Adrenal gland (tissue), 12 donors: ENCODE data around the gene KRT76. TPM values are rescaled to one million over a fixed set of nuclear protein-coding genes. Genes with fewer than 3 reads are reported as not detected.

ENCODE experiments used
- DNase-seq, 7 donors: peaks; one replicate each; pipeline ENCODE4 v3.0.0-alpha.2; 2019 to 2020
- H3K27ac ChIP-seq, 5 donors: fragments of 200-600 bp; sonication (generic) in 4 of 5; 1 replicate in 3 of 5; 2 replicates in 2 of 5; pipeline versions ENCODE4 v1.5.1 to v1.8.0; 2016 to 2020; ENCODE audit warnings: mild to moderate bottlenecking in 1 of 5
- H3K27me3 ChIP-seq: fragments of 200-600 bp; 2 replicates; pipeline ENCODE4 v1.8.0; 2021
- H3K36me3 ChIP-seq, 2 donors: fragments of 200-600 bp; replicated peaks in 1 of 2; 1 replicate in 1 of 2; 2 replicates in 1 of 2; pipeline versions ENCODE4 v1.5.1 to v1.8.0; 2018 to 2022
- H3K4me1 ChIP-seq, 2 donors: fragments of 200-600 bp; replicated peaks in 1 of 2; 1 replicate in 1 of 2; 2 replicates in 1 of 2; pipeline versions ENCODE4 v1.5.1 to v1.8.0; 2018 to 2021
- H3K4me3 ChIP-seq, 4 donors: fragments of 200-600 bp; sonication (generic) in 3 of 4; one replicate each; pipeline ENCODE4 v1.5.1; 2016 to 2018
- H3K9me3 ChIP-seq, 3 donors: fragments of 200-600 bp; sonication (generic) in 1 of 3; replicated peaks in 1 of 3; 1 replicate in 2 of 3; 2 replicates in 1 of 3; pipeline versions ENCODE4 v1.5.1 to v1.8.0; 2016 to 2021
- POLR2A ChIP-seq, 2 donors: fragments of 450-650 bp; IDR thresholded peaks; one replicate each; pipeline ENCODE4 v1.6.1; 2017; ENCODE audit warnings: antibody characterized with exemption in 2 of 2, mild to moderate bottlenecking in 2 of 2, moderate library complexity in 1 of 2
- WGBS, 4 donors: extraction: QIAGEN DNeasy Blood & Tissue Kit in 2 of 4; methylation state at CpG; one replicate each; pipeline versions ENCODE4 v1.1.5 to v1.1.7; 2013 to 2017; 5-methylcytosine and 5-hydroxymethylcytosine counted together
- intact Hi-C, 2 donors: fragments of 100-400 bp; cut with DNase I; formaldehyde crosslinking; loops; one replicate each; pipeline versions ENCODE4 v1.14.1 to v1.15.0; 2022 to 2023
- polyA plus RNA-seq, 3 donors: library from polyadenylated mRNA; stranded (reverse); fragments of 200-250 nt in 2 of 3; fragments of 350-450 nt in 1 of 3; fragmentation: Illumina TruSeq in 1 of 3; extraction: RNeasy Lipid Tissue Mini Kit (QIAGEN cat#74804) in 1 of 3; gene quantifications; one replicate each; pipeline ENCODE4 v1.2.3, GENCODE V29; 2013 to 2014
- small RNA-seq, 2 donors: library from RNA; depleted of rRNA; stranded (forward); fragments of <200 nt; gene quantifications; one replicate each; pipeline ENCODE3, GENCODE V24; 2016
- total RNA-seq, 9 donors: library from RNA; depleted of rRNA in 4 of 9; stranded (reverse); fragments of >200 nt in 4 of 9; fragments of 120-200 nt in 1 of 9; fragmentation: NEBNext Ultra II Directional in 1 of 9; extraction: Animal tissue kit (Norgen Biotek cat#: 25700) in 1 of 9; gene quantifications; one replicate each; pipeline versions ENCODE4 v1.1.0 to v1.2.4, GENCODE V29; 2013 to 2023
- TF ChIP-seq, protein P1 (sequence below), 6 experiments: fragments of 450-650 bp in 4 of 6; fragments of 200-600 bp in 2 of 6; sonication (generic) in 1 of 6; IDR thresholded peaks; 1 replicate in 5 of 6; 2 replicates in 1 of 6; pipeline versions ENCODE4 v1.5.1 to v1.8.0; 2016 to 2021; ENCODE audit warnings: antibody characterized with exemption in 6 of 6, mild to moderate bottlenecking in 2 of 6, moderate library complexity in 1 of 6
- donor health status: healthy with polysubstance abuse.
- donor health status: Bipolar disorder and iron deficiency.
- donor health status: DM: yes; HTN: yes; CAD: no.
- donor health status: DM: no; HTN: no; CAD: no.
- donor health status: DM: no; HTN: no; CAD: no.
- donor health status: DM: yes; HTN: yes; CAD: no.

Gene KRT76
- total and polyA plus RNA-seq, 12 donors, result not detected

DNA sequence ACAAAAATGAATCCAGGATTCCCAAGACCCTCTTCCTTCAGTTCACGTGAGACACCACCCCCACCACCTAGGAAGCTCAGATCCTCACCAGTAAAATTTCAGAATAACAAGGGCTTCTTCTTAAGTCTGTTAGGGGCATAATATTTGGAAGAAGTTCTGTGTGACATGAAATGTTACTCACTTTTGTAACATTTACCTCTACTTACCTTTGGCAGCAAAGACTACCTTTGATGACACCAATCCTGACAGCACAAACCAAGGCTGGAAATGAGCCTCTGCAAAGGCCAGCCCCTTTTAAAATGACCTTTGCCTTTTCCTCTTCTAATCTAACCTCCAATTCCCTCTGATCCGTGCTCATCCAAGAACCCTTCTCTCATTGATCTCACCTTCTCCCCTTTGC lies 54.5 kb downstream of the KRT76 start:
- H3K4me3 ChIP-seq, result no peak overlapping the region
- DNase-seq, result no peak
- intact Hi-C loops, result no loop called here
- no peaks in the 10 kb centered on the region for H3K4me1 ChIP-seq
- no peak for TF ChIP-seq POLR2A (IDR thresholded peaks at IDR 0.05)
- TF ChIP-seq, protein P1, sequence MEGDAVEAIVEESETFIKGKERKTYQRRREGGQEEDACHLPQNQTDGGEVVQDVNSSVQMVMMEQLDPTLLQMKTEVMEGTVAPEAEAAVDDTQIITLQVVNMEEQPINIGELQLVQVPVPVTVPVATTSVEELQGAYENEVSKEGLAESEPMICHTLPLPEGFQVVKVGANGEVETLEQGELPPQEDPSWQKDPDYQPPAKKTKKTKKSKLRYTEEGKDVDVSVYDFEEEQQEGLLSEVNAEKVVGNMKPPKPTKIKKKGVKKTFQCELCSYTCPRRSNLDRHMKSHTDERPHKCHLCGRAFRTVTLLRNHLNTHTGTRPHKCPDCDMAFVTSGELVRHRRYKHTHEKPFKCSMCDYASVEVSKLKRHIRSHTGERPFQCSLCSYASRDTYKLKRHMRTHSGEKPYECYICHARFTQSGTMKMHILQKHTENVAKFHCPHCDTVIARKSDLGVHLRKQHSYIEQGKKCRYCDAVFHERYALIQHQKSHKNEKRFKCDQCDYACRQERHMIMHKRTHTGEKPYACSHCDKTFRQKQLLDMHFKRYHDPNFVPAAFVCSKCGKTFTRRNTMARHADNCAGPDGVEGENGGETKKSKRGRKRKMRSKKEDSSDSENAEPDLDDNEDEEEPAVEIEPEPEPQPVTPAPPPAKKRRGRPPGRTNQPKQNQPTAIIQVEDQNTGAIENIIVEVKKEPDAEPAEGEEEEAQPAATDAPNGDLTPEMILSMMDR (IDR thresholded peaks at IDR 0.05), result no peak
- 66 to 76% (median 67%) methylated on average over 2 of the region's 2 CpGs for WGBS, 4 donors
- H3K27ac ChIP-seq, result no peak overlapping the region
- H3K36me3 ChIP-seq, result no peaks in the 10 kb centered on the region
- H3K9me3 ChIP-seq, result no peaks in the 10 kb centered on the region
- H3K27me3 ChIP-seq, result peaks cover 8% of the 10 kb centered on the region

DNA sequence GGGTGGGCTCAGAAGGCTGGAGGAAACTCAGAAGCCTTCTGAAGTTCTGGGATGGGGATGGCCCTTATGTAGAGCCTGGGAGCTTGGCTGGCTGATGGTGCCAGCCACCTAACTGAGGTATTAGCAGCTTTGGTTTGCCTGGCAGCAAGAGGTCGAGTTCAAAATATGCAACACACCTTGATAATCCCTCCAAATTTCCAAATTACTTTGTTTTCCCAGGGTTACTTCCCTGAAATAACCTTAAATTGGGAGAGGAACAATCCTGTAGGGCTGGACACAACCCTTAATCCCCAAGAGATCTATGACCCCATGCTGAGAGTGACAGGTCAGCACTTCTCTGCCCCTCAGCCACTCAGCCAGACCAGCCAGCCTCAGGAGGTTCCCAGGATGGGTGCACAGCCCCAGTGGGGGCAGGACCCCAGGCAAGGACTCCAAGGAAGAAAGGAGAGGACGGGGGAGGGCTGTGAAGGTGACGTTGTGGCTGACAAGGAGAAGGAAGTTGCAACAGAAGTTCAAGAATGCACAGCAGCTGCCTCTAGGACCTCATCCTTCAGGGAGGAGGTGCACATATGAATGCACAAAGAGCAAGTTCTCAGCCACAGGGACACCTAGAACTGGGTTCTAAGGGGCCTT lies 55.2 kb downstream of the KRT76 start:
- Histone ChIP-seq H3K4me3 (no peak overlapping the region), H3K9me3 (no peaks in the 10 kb centered on the region), H3K4me1 (no peaks in the 10 kb centered on the region), H3K27me3 (peaks cover 8% of the 10 kb centered on the region), H3K27ac (no peak overlapping the region), H3K36me3 (no peaks in the 10 kb centered on the region)
- DNase-seq, result no peak
- intact Hi-C loops, result no loop called here
- 46 to 55% (median 52%) methylated on average over 2 to 3 of the region's 3 CpGs for WGBS, 4 donors
- TF ChIP-seq, protein P1 (IDR thresholded peaks at IDR 0.05), result no peak
- no peak for TF ChIP-seq POLR2A (IDR thresholded peaks at IDR 0.05)

DNA sequence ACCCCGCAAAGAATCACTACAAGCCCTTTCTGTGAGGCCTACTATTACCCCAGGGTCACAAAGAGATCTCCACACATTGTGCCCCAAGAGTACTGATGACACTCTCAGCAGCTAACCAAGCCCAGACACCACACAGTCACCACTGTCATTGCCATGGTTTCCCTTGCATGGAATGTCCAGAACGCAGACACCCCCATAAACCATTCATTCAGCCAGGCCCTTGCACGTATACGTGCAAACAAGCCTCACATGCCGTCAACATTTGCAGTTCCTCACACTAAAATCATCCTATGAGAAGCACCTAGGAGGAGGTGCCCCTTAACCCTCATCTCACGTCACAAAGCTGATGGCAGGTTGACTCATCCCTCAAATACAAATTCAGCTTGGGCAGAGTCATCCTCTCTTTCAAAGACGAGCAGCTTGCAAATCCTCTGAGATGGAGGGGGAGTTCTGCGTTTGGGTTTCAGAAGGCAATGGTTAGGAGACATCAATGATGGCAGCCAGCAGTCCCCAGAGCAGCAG lies 56.7 kb downstream of the KRT76 start:
- intact Hi-C loops, result no loop called here
- WGBS, 4 donors, result 69 to 84% (median 80%) methylated on average over 8 of the region's 8 CpGs

More for the DNA sequence above, 56.7 kb downstream of the KRT76 start:
- no peak for TF ChIP-seq POLR2A (IDR thresholded peaks at IDR 0.05)
- TF ChIP-seq, protein P1 (IDR thresholded peaks at IDR 0.05), result no peak
- Histone ChIP-seq H3K9me3 (no peaks in the 10 kb centered on the region), H3K4me3 (no peak overlapping the region), H3K36me3 (no peaks in the 10 kb centered on the region), H3K27me3 (peaks cover 12% of the 10 kb centered on the region), H3K4me1 (no peaks in the 10 kb centered on the region), H3K27ac (no peak overlapping the region)
- DNase-seq, result no peak

Small RNAs within 50 kb of the gene (small RNA-seq; reads per million reads assigned to genes)
- 0 to 0.08 reads per million in 2 donors for gene AC107016.2

Other genes starting within 250 kb of the KRT76 start
- not detected for gene KRT71, start 224.2 kb downstream of the KRT76 start, total RNA-seq
- not detected for gene KRT71, start 224.2 kb downstream of the KRT76 start, polyA plus RNA-seq
- not detected for gene KRT74, start 203.5 kb downstream of the KRT76 start, total RNA-seq
- gene KRT74, start 203.5 kb downstream of the KRT76 start, polyA plus RNA-seq, result not detected
- under 1 TPM in 1 of 9 donors, not detected in 8; 0.14 TPM for gene KRT72, start 175.9 kb downstream of the KRT76 start, total RNA-seq
- 1 to 10 TPM in 1 of 3 donors, not detected in 2; 2.7 TPM for gene KRT72, start 175.9 kb downstream of the KRT76 start, polyA plus RNA-seq
- under 1 TPM in 1 of 9 donors, not detected in 8; 0.18 TPM for gene KRT73, start 158.8 kb downstream of the KRT76 start, total RNA-seq
- under 1 TPM in 1 of 3 donors, not detected in 2; 0.64 TPM for gene KRT73, start 158.8 kb downstream of the KRT76 start, polyA plus RNA-seq
- not detected for gene KRT2, start 125.1 kb downstream of the KRT76 start, total RNA-seq
- gene KRT2, start 125.1 kb downstream of the KRT76 start, polyA plus RNA-seq, result under 1 TPM in 1 of 3 donors, not detected in 2; 0.16 TPM
- gene KRT1, start 96.9 kb downstream of the KRT76 start, total RNA-seq, result under 1 TPM in 2 of 9 donors, not detected in 7; 0.08 to 0.67 TPM
- not detected for gene KRT1, start 96.9 kb downstream of the KRT76 start, polyA plus RNA-seq
- not detected for gene KRT77, start 73.8 kb downstream of the KRT76 start, total RNA-seq
- gene KRT77, start 73.8 kb downstream of the KRT76 start, polyA plus RNA-seq, result not detected
- not detected for gene KRT3, start 18.8 kb upstream of the KRT76 start, total RNA-seq
- not detected for gene KRT3, start 18.8 kb upstream of the KRT76 start, polyA plus RNA-seq
- gene KRT4, start 36.8 kb upstream of the KRT76 start, total RNA-seq, result under 1 TPM in 2 of 9 donors, not detected in 7; 0.06 to 0.18 TPM
- 1 to 10 TPM in 2 of 3 donors, not detected in 1; 1.0 to 6.2 TPM for gene KRT4, start 36.8 kb upstream of the KRT76 start, polyA plus RNA-seq
- gene KRT79, start 57.0 kb upstream of the KRT76 start, total RNA-seq, result not detected
- gene KRT79, start 57.0 kb upstream of the KRT76 start, polyA plus RNA-seq, result under 1 TPM in 1 of 3 donors, not detected in 2; 0.24 TPM
- gene KRT78, start 71.6 kb upstream of the KRT76 start, total RNA-seq, result not detected
- under 1 TPM in 1 of 3 donors, not detected in 2; 0.34 TPM for gene KRT78, start 71.6 kb upstream of the KRT76 start, polyA plus RNA-seq
- gene KRT8, start 127.7 kb upstream of the KRT76 start, total RNA-seq, result 100 to 1,000 TPM in 1 of 9 donors, 10 to 100 TPM in 8; 13.3 to 198 (median 70.3) TPM
- 100 to 1,000 TPM in 2 of 3 donors, 10 to 100 TPM in 1; 49.0 to 102 (median 102) TPM for gene KRT8, start 127.7 kb upstream of the KRT76 start, polyA plus RNA-seq
- 100 to 1,000 TPM in 1 of 9 donors, 10 to 100 TPM in 8; 16.0 to 136 (median 36.3) TPM for gene KRT18, start 171.8 kb upstream of the KRT76 start, total RNA-seq
- 100 to 1,000 TPM in 1 of 3 donors, 10 to 100 TPM in 2; 26.2 to 121 (median 43.9) TPM for gene KRT18, start 171.8 kb upstream of the KRT76 start, polyA plus RNA-seq
- gene EIF4B, start 229.1 kb upstream of the KRT76 start, total RNA-seq, result 100 to 1,000 TPM; 324 to 800 (median 571) TPM
- 100 to 1,000 TPM in 2 of 3 donors, 10 to 100 TPM in 1; 77.1 to 282 (median 138) TPM for gene EIF4B, start 229.1 kb upstream of the KRT76 start, polyA plus RNA-seq